SK-N-SH (cell line): ENCODE measurements around the gene THPO. TPM values are rescaled to one million over a fixed set of nuclear protein-coding genes. Genes with fewer than 3 reads are reported as not detected.

Source experiments
- CTCF ChIA-PET: fragments of 300-600, 350-600 bp; formaldehyde crosslinking; extraction: SDS; loops from one replicate; lab custom pipeline; 2021; lab: Yijun Ruan, JAX
- POLR2A ChIA-PET: fragments of 350-600 bp; sonication (Branson Sonifier 250); formaldehyde crosslinking; extraction: SDS; loops from one replicate; lab custom pipeline; 2020; ENCODE audit warnings: antibody characterized with exemption, inconsistent platforms; lab: Yijun Ruan, JAX
- DNase-seq: peaks from one replicate; pipeline ENCODE4 v3.0.0; 2012
- H2AFZ ChIP-seq: fragments of 200-600 bp; sonication (generic); 2 replicates; pipeline ENCODE4 v1.8.1; 2016; ENCODE audit warnings: antibody characterized with exemption, mild to moderate bottlenecking, low read depth
- H3F3A ChIP-seq: fragments of 200-600 bp; sonication (generic); replicated peaks from 2 replicates; pipeline ENCODE3; 2016; ENCODE audit warnings: antibody characterized with exemption, mild to moderate bottlenecking; ENCODE audit not compliant: insufficient read depth
- H3K27ac ChIP-seq, 2 experiments: fragments of 200-500 bp in 1 of 2; fragments of 200-600 bp in 1 of 2; sonication (Bioruptor generic) in 1 of 2; sonication (generic), shearing (Covaris generic) in 1 of 2; 2 replicates each; pipeline versions ENCODE4 v1.5.1 to v1.6.1; 2014 to 2016; ENCODE audit warnings: low read depth in 2 of 2, inconsistent platforms in 1 of 2, low read length in 1 of 2, mild to moderate bottlenecking in 1 of 2, mixed read lengths in 1 of 2
- H3K27me3 ChIP-seq: fragments of 200-600 bp; sonication (generic), shearing (Covaris generic); 2 replicates; pipeline ENCODE4 v1.6.1; 2016; ENCODE audit warnings: mixed run types; ENCODE audit not compliant: insufficient read depth
- H3K36me3 ChIP-seq, 2 experiments: fragments of 200-500 bp in 1 of 2; fragments of 200-600 bp in 1 of 2; sonication (Bioruptor generic) in 1 of 2; sonication (generic) in 1 of 2; replicated peaks in 1 of 2; 2 replicates each; pipeline versions ENCODE3 to v1.5.1; 2014 to 2016; ENCODE audit warnings: low read length in 1 of 2, mild to moderate bottlenecking in 1 of 2; ENCODE audit not compliant: insufficient read depth in 2 of 2, control insufficient read depth in 1 of 2
- H3K4me1 ChIP-seq, 2 experiments: fragments of 200-500 bp in 1 of 2; fragments of 200-600 bp in 1 of 2; sonication (Bioruptor generic) in 1 of 2; sonication (generic), shearing (Covaris generic) in 1 of 2; 2 replicates each; pipeline versions ENCODE4 v1.5.1 to v1.6.1; 2014 to 2016; ENCODE audit warnings: low read depth in 1 of 2, low read length in 1 of 2, mixed run types in 1 of 2; ENCODE audit not compliant: insufficient read depth in 2 of 2, control insufficient read depth in 1 of 2
- H3K4me2 ChIP-seq: fragments of 200-600 bp; sonication (generic), shearing (Covaris generic); 2 replicates; pipeline ENCODE4 v1.6.1; 2017; ENCODE audit warnings: mixed run types
- H3K4me3 ChIP-seq, 2 experiments: fragments of 200-500 bp in 1 of 2; fragments of 200-600 bp in 1 of 2; sonication (Bioruptor generic) in 1 of 2; sonication (generic), shearing (Covaris generic) in 1 of 2; 2 replicates each; pipeline versions ENCODE4 v1.5.1 to v1.8.1; 2014 to 2016; ENCODE audit warnings: low read depth in 2 of 2, inconsistent platforms in 1 of 2, low read length in 1 of 2, mild to moderate bottlenecking in 1 of 2, mixed read lengths in 1 of 2, moderate library complexity in 1 of 2
- H3K79me2 ChIP-seq: fragments of 200-600 bp; sonication (generic); 2 replicates; pipeline ENCODE4 v1.8.1; 2017; ENCODE audit warnings: mild to moderate bottlenecking; ENCODE audit not compliant: insufficient read depth
- H3K9ac ChIP-seq: fragments of 200-600 bp; sonication (generic); 2 replicates; pipeline ENCODE4 v1.6.1; 2017; ENCODE audit warnings: mixed run types
- H3K9me2 ChIP-seq: fragments of 200-600 bp; sonication (generic); 2 replicates; pipeline ENCODE4 v1.6.1; 2017; ENCODE audit warnings: mixed run types
- H3K9me3 ChIP-seq: fragments of 200-600 bp; sonication (generic); 2 replicates; pipeline ENCODE4 v1.6.1; 2017; ENCODE audit warnings: mixed run types, mild to moderate bottlenecking, moderate library complexity
- H4K20me1 ChIP-seq: fragments of 200-600 bp; sonication (generic); 2 replicates; pipeline ENCODE4 v1.6.1; 2017; ENCODE audit warnings: mild to moderate bottlenecking, mixed run types; ENCODE audit not compliant: insufficient read depth
- ELF1 ChIP-seq: IDR thresholded peaks from 2 replicates; pipeline ENCODE4 v1.4.0; 2012
- EP300 ChIP-seq, 2 experiments: IDR thresholded peaks; 2 replicates each; pipeline versions ENCODE4 v1.4.0 to v1.6.1; 2012; ENCODE audit warnings: borderline replicate concordance in 1 of 2, low read depth in 1 of 2, low read length in 1 of 2
- EZH2phosphoT487 ChIP-seq: fragments of 200-600 bp; sonication (generic); IDR thresholded peaks from 2 replicates; pipeline ENCODE4 v1.6.1; 2017; ENCODE audit warnings: low read depth, mixed run types, mild to moderate bottlenecking, antibody characterized with exemption, moderate library complexity, borderline replicate concordance
- FOXJ3 ChIP-seq: sonication (generic); formaldehyde crosslinking; IDR thresholded peaks from 2 replicates; pipeline ENCODE4 v1.5.1; 2020; ENCODE audit warnings: mild to moderate bottlenecking, missing genetic modification reagents
- GABPA ChIP-seq: IDR thresholded peaks from 2 replicates; pipeline ENCODE4 v1.4.0; 2012; ENCODE audit warnings: low read depth, mild to moderate bottlenecking
- MEF2A ChIP-seq: IDR thresholded peaks from 2 replicates; pipeline ENCODE4 v1.4.0; 2012; ENCODE audit warnings: low read depth, borderline replicate concordance
- MXI1 ChIP-seq: IDR thresholded peaks from 2 replicates; pipeline ENCODE4 v1.6.1; 2012; ENCODE audit warnings: mild to moderate bottlenecking, low read depth, low read length, improper control_type of control experiment
- NFIC ChIP-seq: IDR thresholded peaks from 2 replicates; pipeline ENCODE4 v1.4.0; 2012; ENCODE audit warnings: borderline replicate concordance
- RCOR1 ChIP-seq: fragments of 150-350 bp; IDR thresholded peaks from 2 replicates; pipeline ENCODE4 v1.6.1; 2017; ENCODE audit warnings: antibody characterized with exemption, low read length
- SIN3A ChIP-seq: IDR thresholded peaks from 2 replicates; pipeline ENCODE4 v1.6.1; 2012; ENCODE audit warnings: low read depth, mild to moderate bottlenecking, low read length, moderate library complexity, borderline replicate concordance
- SMC3 ChIP-seq: IDR thresholded peaks from 2 replicates; pipeline ENCODE4 v1.6.1; 2012; ENCODE audit warnings: low read depth, low read length, improper control_type of control experiment
- TAF1 ChIP-seq: IDR thresholded peaks from 2 replicates; pipeline ENCODE4 v1.6.1; 2012; ENCODE audit warnings: low read depth, mild to moderate bottlenecking, low read length, moderate library complexity, borderline replicate concordance
- TCF12 ChIP-seq: IDR thresholded peaks from 2 replicates; pipeline ENCODE4 v1.4.0; 2012
- TEAD4 ChIP-seq: IDR thresholded peaks from 2 replicates; pipeline ENCODE4 v1.4.0; 2012; ENCODE audit warnings: mild to moderate bottlenecking, borderline replicate concordance; ENCODE audit not compliant: insufficient read depth
- YY1 ChIP-seq: IDR thresholded peaks from 2 replicates; pipeline ENCODE4 v1.4.0; 2012; ENCODE audit warnings: low read depth, mild to moderate bottlenecking
- WGBS: methylation state at CpG from one replicate; pipeline ENCODE4 v1.1.6; 2017; ENCODE audit warnings: low lambda C conversion rate; 5-methylcytosine and 5-hydroxymethylcytosine counted together
- polyA plus RNA-seq, 3 experiments: library from polyadenylated mRNA; depleted of rRNA; stranded (reverse); fragments of >200 nt; gene quantifications; 2 replicates each; pipeline ENCODE4 v1.2.3, GENCODE V29; 2012
- TF ChIP-seq, protein P1 (sequence below): IDR thresholded peaks from 2 replicates; pipeline ENCODE4 v1.4.0; 2012; ENCODE audit warnings: low read depth, borderline replicate concordance
- TF ChIP-seq, protein P2 (sequence below): IDR thresholded peaks from 2 replicates; pipeline ENCODE4 v1.4.0; 2012; ENCODE audit warnings: low read depth, borderline replicate concordance
- TF ChIP-seq, protein P3 (sequence below): IDR thresholded peaks from 2 replicates; pipeline ENCODE4 v1.4.0; 2012; ENCODE audit warnings: low read depth
- TF ChIP-seq, protein P4 (sequence below): fragments of 200-600 bp; sonication (generic); IDR thresholded peaks from 2 replicates; pipeline ENCODE4 v1.6.1; 2017; ENCODE audit warnings: antibody characterized with exemption, mild to moderate bottlenecking, moderate library complexity

THPO gene
- polyA plus RNA-seq, 1 of the 3 experiments (the other 2 are of a cell fraction) = 0.07 TPM

DNA sequence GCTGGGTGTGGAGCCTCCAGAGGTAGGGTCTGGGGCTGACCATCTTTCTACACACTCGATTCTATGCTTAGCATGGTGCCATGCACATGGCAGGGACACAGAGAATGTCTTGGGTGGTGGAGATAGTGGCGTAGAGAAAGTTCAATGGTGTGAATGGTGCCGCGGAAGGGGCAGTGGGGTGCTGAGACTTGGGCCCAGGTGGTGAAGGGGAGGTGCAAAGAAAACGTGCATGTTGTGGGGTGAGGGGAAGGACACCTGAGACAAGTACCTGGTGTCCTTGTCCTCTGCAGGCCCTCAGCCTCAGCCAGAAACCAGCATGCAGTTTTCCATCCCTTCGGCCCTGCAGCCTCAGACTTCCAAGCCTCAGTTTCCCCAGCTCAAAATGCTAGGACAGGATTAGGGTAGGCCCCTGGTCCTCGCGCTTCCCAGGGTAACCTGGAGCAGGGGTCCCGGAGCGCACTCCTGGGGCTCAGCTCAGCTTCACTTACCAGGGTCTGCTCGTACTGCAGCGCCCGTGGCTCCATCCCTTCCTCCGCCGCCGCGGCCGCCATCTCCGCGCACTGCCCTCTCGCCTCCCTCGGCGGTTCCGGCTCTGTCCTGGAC is 17.0 kb downstream of the THPO start:
- ChIA-PET CTCF (interaction anchor here (0.7 to 1.5 kb wide), 8 partner anchors 9 to 185 kb away, joined by 3 to 6 read pairs (median 3); no protein-coding TSS in a partner anchor), POLR2A (interaction anchor here (1.0 to 2.7 kb wide), 4 partner anchors 14 to 24 kb away, joined by 3 to 14 read pairs (median 10); partner anchors contain the start of gene FAM131A)
- peak overlapping the region; percentile 77 for H2AFZ ChIP-seq
- H3K79me2 ChIP-seq = peaks cover 45% of the 10 kb centered on the region
- peaks cover 14 to 21% of the 10 kb centered on the region in 2 experiments for H3K36me3 ChIP-seq
- TF ChIP-seq SMC3 (no peak), MXI1 (peak; percentile 17; the same call in 1 of the 2 replicates)
- DNase-seq = no peak
- H3K9me3 ChIP-seq = no peaks in the 10 kb centered on the region
- peak overlapping the region; percentile 92 for H3K4me2 ChIP-seq
- H3K9ac ChIP-seq = peak overlapping the region; percentile 99
- WGBS = 15% methylated on average over 12 of the region's 24 CpGs
- H3K4me3 ChIP-seq = peak overlapping the region; percentile 91 to 96
- H3F3A ChIP-seq = peaks cover 10% of the 10 kb centered on the region
- H3K4me1 ChIP-seq = peaks cover 11 to 19% of the 10 kb centered on the region in 2 experiments; a peak in 2 of 4 replicates
- peak overlapping the region; percentile 46 to 97; a peak in 3 of 4 replicates for H3K27ac ChIP-seq
- peaks cover 15% of the 10 kb centered on the region; the same call in 1 of the 2 replicates for H4K20me1 ChIP-seq
- H3K9me2 ChIP-seq = no peaks in the 10 kb centered on the region
- H3K27me3 ChIP-seq = no peaks in the 10 kb centered on the region

DNA sequence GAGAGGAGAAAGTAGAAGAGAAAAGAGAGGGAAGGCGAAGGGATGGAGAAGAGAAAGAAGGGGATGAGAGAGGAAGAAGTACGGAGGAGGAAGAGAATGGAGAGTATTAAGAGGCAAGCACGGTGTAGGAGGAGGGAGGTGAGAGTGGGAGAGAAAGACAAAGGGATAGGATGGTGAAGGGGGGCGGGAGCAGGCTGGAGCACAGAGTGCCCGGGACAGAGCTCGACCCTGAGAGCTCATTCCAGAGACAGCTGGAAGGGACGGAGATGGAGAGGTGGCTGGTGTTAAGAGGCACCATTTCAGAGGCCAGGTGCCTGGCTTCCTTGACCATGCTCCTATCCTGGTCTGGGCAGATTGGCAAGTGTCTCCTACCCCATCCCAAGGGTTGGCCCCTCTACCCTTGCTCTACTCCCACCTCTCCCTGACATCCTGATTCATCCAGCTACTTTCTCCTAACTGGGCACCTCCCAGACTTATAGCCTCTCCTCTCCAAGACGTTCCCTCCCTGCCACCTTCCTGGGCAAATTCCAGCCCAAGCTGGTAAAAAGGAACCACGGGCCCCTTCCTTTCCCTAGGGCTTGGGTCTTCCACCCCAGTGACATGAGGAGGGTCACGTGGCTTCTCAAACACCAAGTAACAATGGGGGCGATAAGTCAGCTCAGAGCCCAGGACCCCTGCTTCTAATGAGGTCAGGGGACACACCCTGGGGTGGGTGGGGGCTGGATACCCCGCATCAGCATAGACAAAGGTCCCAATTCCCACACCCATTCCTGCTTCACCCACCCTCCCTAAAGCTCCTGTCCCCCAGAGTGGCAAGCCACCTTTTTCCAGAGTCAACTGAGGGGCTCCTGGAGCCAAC is 17.7 kb downstream of the THPO start:
- Histone ChIP-seq H3K4me2 (peak overlapping the region; percentile 92), H3K36me3 (peaks cover 13 to 23% of the 10 kb centered on the region in 2 experiments), H2AFZ (peak overlapping the region; percentile 77; the same call in 1 of the 2 replicates), H3K27me3 (no peaks in the 10 kb centered on the region), H3F3A (peaks cover 10% of the 10 kb centered on the region), H3K9me3 (no peaks in the 10 kb centered on the region), H3K9ac (peak overlapping the region; percentile 99), H4K20me1 (peaks cover 15% of the 10 kb centered on the region; the same call in 1 of the 2 replicates), H3K79me2 (peaks cover 38% of the 10 kb centered on the region), H3K4me3 (peak overlapping the region; percentile 91 to 96), H3K9me2 (no peaks in the 10 kb centered on the region), H3K4me1 (peaks cover 11 to 19% of the 10 kb centered on the region in 2 experiments; a peak in 2 of 4 replicates), H3K27ac (no peak overlapping the region)
- ChIA-PET POLR2A (interaction anchor here (1.0 to 2.7 kb wide), 3 partner anchors 13 to 23 kb away, joined by 3 to 11 read pairs (median 3); partner anchors contain the start of gene FAM131A), CTCF (interaction anchor here (0.7 to 1.5 kb wide), 10 partner anchors 9 to 186 kb away, joined by 3 to 6 read pairs (median 3); partner anchors contain the start of gene EEF1AKMT4)
- 92% methylated on average over 11 of the region's 12 CpGs for WGBS
- DNase-seq = no peak
- TF ChIP-seq TEAD4 (no peak), ELF1 (no peak), EP300 (IDR thresholded peaks at IDR 0.05; ENCODE audit: borderline replicate concordance in 1 of 2, low read depth in 1 of 2, low read length in 1 of 2) (no peak), GABPA (no peak), RCOR1 (no peak), FOXJ3 (CRISPR knock-in tag) (no peak), TCF12 (no peak), YY1 (no peak), MEF2A (no peak), EZH2phosphoT487 (no peak), TAF1 (no peak), SIN3A (no peak), NFIC (no peak)
- TF ChIP-seq, protein P1, sequence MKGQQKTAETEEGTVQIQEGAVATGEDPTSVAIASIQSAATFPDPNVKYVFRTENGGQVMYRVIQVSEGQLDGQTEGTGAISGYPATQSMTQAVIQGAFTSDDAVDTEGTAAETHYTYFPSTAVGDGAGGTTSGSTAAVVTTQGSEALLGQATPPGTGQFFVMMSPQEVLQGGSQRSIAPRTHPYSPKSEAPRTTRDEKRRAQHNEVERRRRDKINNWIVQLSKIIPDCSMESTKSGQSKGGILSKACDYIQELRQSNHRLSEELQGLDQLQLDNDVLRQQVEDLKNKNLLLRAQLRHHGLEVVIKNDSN = no peak
- TF ChIP-seq, protein P2, sequence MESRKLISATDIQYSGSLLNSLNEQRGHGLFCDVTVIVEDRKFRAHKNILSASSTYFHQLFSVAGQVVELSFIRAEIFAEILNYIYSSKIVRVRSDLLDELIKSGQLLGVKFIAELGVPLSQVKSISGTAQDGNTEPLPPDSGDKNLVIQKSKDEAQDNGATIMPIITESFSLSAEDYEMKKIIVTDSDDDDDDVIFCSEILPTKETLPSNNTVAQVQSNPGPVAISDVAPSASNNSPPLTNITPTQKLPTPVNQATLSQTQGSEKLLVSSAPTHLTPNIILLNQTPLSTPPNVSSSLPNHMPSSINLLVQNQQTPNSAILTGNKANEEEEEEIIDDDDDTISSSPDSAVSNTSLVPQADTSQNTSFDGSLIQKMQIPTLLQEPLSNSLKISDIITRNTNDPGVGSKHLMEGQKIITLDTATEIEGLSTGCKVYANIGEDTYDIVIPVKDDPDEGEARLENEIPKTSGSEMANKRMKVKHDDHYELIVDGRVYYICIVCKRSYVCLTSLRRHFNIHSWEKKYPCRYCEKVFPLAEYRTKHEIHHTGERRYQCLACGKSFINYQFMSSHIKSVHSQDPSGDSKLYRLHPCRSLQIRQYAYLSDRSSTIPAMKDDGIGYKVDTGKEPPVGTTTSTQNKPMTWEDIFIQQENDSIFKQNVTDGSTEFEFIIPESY = no peak
- TF ChIP-seq, protein P3, sequence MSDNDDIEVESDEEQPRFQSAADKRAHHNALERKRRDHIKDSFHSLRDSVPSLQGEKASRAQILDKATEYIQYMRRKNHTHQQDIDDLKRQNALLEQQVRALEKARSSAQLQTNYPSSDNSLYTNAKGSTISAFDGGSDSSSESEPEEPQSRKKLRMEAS = no peak
- TF ChIP-seq, protein P4, sequence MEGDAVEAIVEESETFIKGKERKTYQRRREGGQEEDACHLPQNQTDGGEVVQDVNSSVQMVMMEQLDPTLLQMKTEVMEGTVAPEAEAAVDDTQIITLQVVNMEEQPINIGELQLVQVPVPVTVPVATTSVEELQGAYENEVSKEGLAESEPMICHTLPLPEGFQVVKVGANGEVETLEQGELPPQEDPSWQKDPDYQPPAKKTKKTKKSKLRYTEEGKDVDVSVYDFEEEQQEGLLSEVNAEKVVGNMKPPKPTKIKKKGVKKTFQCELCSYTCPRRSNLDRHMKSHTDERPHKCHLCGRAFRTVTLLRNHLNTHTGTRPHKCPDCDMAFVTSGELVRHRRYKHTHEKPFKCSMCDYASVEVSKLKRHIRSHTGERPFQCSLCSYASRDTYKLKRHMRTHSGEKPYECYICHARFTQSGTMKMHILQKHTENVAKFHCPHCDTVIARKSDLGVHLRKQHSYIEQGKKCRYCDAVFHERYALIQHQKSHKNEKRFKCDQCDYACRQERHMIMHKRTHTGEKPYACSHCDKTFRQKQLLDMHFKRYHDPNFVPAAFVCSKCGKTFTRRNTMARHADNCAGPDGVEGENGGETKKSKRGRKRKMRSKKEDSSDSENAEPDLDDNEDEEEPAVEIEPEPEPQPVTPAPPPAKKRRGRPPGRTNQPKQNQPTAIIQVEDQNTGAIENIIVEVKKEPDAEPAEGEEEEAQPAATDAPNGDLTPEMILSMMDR = no peak
